ENCODE measurements around the gene NFX1. TPM values are rescaled to one million over a fixed set of nuclear protein-coding genes. Genes with fewer than 3 reads are reported as not detected.
"Not testable (repeated sequence)": the region's sequence is repeated elsewhere in the genome, so short reads cannot be mapped to it uniquely, and the experiment has no call there.

NFX1 gene
- total and polyA plus RNA-seq, 2 donors (not counting 1 experiment from before 2014, with no cell fraction given), result 30.2 to 39.5 TPM

- DNase-seq (ENCODE audit: low read depth in 2 of 2), result no peak
- Histone ChIP-seq H3K9ac (ENCODE audit: insufficient read depth, low read length) (no peak overlapping the region), H3K79me2 (ENCODE audit: control insufficient read depth, insufficient read depth, low read length) (no peaks in the 10 kb centered on the region), H3K27ac (ENCODE audit: insufficient read depth, low read length) (no peak overlapping the region), H3K4me2 (ENCODE audit: extremely low read depth, insufficient read depth, low read length) (no peak overlapping the region), H3K36me3 (ENCODE audit: control insufficient read depth, insufficient read depth, low read length) (peaks cover 15% of the 10 kb centered on the region), H3K27me3 (ENCODE audit: control insufficient read depth, insufficient read depth, low read length) (no peaks in the 10 kb centered on the region), H3K9me3 (ENCODE audit: control insufficient read depth, insufficient read depth, low read depth, low read length) (no peaks in the 10 kb centered on the region), H3K4me1 (ENCODE audit: control insufficient read depth, extremely low read depth, insufficient read depth, low read length) (no peaks in the 10 kb centered on the region), H2AFZ (ENCODE audit: low read length) (no peak overlapping the region), H3K4me3 (replicated peaks in 1 of 4; ENCODE audit: control extremely low read depth in 1 of 4, insufficient read depth in 1 of 4, low read depth in 3 of 4, low read length in 4 of 4) (no peak overlapping the region), H4K20me1 (ENCODE audit: control insufficient read depth, extremely low read depth, insufficient read depth, low read length) (no peaks in the 10 kb centered on the region)
- no peak for TF ChIP-seq EZH2 (IDR thresholded peaks at IDR 0.05; ENCODE audit: low read length, missing control alignments)
- TF ChIP-seq CTCF (conservative IDR thresholded peaks at IDR 0.05 in 1 of 2, IDR thresholded peaks at IDR 0.05 in 1 of 2; ENCODE audit: low read depth in 1 of 2, low read length in 2 of 2), result no peak
Measured at GRCh38 chr9:33364127-33364526, 73.8 kb downstream of the NFX1 start.

DNA sequence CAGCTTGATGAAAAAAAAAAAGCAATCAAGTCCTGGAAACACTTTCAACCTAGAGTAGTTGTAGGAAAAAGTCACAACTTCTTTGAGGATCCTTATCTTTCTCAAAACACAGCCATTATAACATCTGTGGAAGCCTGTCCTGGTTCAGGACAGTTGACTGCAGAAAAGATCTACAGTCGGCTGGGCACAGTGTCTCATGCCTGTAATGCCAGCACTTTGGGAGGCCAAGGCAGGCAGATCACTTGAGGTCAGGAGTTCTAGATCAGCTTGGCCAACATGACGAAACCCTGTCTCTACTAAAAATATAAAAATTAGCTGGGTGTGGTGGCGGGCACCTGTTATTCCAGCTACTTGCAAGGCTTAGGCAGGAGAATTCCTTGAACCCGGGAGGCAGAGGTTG lies 74.5 kb downstream of the NFX1 start:
- not testable (repeated sequence) for H3K9ac ChIP-seq (ENCODE audit: insufficient read depth, low read length); H3K9me3 ChIP-seq (ENCODE audit: control insufficient read depth, insufficient read depth, low read depth, low read length); H3K27ac ChIP-seq (ENCODE audit: insufficient read depth, low read length); H4K20me1 ChIP-seq (ENCODE audit: control insufficient read depth, extremely low read depth, insufficient read depth, low read length); H3K79me2 ChIP-seq (ENCODE audit: control insufficient read depth, insufficient read depth, low read length); DNase-seq (ENCODE audit: low read depth in 2 of 2); H3K4me2 ChIP-seq (ENCODE audit: extremely low read depth, insufficient read depth, low read length); H3K27me3 ChIP-seq (ENCODE audit: control insufficient read depth, insufficient read depth, low read length); H3K4me3 ChIP-seq (replicated peaks in 1 of 4; ENCODE audit: control extremely low read depth in 1 of 4, insufficient read depth in 1 of 4, low read depth in 3 of 4, low read length in 4 of 4); H3K4me1 ChIP-seq (ENCODE audit: control insufficient read depth, extremely low read depth, insufficient read depth, low read length); H2AFZ ChIP-seq (ENCODE audit: low read length)
- peaks cover 16% of the 10 kb centered on the region for H3K36me3 ChIP-seq (ENCODE audit: control insufficient read depth, insufficient read depth, low read length)

DNA sequence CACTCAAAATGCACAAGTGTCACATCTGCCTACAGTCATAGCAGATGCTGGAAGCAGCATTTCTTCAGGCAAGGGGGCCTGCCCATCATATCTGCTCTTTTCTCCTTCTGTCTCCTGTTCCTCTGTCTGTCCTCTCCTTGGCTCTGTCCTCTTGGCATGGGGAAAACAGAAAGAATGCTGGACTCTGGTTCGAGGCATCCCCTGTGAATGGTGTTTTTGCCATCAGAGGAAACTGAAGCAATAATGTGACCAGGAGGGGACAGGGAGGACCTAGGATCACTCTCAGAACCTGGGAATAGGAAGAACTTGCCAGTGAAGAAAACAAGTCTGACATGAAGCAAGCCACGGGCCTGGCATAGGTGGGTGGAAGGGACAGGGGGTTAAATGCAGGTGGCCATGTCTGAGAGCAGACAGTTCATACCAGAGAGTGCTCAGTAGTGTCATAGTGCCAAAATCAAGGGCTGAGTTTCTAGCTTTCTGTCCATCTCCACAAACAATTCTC lies 76.7 kb downstream of the NFX1 start:
- Histone ChIP-seq H2AFZ (ENCODE audit: low read length) (no peak overlapping the region), H3K4me3 (replicated peaks in 1 of 4; ENCODE audit: control extremely low read depth in 1 of 4, insufficient read depth in 1 of 4, low read depth in 3 of 4, low read length in 4 of 4) (no peak overlapping the region), H3K4me2 (ENCODE audit: extremely low read depth, insufficient read depth, low read length) (no peak overlapping the region), H3K4me1 (ENCODE audit: control insufficient read depth, extremely low read depth, insufficient read depth, low read length) (no peaks in the 10 kb centered on the region), H3K27me3 (ENCODE audit: control insufficient read depth, insufficient read depth, low read length) (no peaks in the 10 kb centered on the region), H3K9ac (ENCODE audit: insufficient read depth, low read length) (no peak overlapping the region), H3K9me3 (ENCODE audit: control insufficient read depth, insufficient read depth, low read depth, low read length) (no peaks in the 10 kb centered on the region), H3K79me2 (ENCODE audit: control insufficient read depth, insufficient read depth, low read length) (no peaks in the 10 kb centered on the region), H3K36me3 (ENCODE audit: control insufficient read depth, insufficient read depth, low read length) (peaks cover 22% of the 10 kb centered on the region), H3K27ac (ENCODE audit: insufficient read depth, low read length) (no peak overlapping the region), H4K20me1 (ENCODE audit: control insufficient read depth, extremely low read depth, insufficient read depth, low read length) (no peaks in the 10 kb centered on the region)
- no peak for DNase-seq (ENCODE audit: low read depth in 2 of 2)
- TF ChIP-seq EZH2 (IDR thresholded peaks at IDR 0.05; ENCODE audit: low read length, missing control alignments) (no peak), CTCF (conservative IDR thresholded peaks at IDR 0.05 in 1 of 2, IDR thresholded peaks at IDR 0.05 in 1 of 2; ENCODE audit: low read depth in 1 of 2, low read length in 2 of 2) (no peak)

All from fibroblast of lung (primary cell).